GM12878 (cell line): ENCODE results near the gene LRBA. TPM values are rescaled to one million over a fixed set of nuclear protein-coding genes. Genes with fewer than 3 reads are reported as not detected.

ENCODE experiments used
- ATAC-seq: fragments of 200-7000 bp; cut with Tn5 transposase; 3 replicates; pipeline ENCODE4 v1.9.1; 2020; ENCODE audit warnings: mild to moderate bottlenecking, moderate library complexity
- BruUV-seq: library from RNA; stranded (reverse); fragments of 400-500 nt; replicated peaks from 2 replicates; lab custom pipeline; 2021; lab: Mats Ljungman, UMichigan
- CTCF ChIA-PET: fragments of 300-600 bp; sonication (Branson Sonifier 250); formaldehyde crosslinking; extraction: SDS; loops from one replicate; lab custom pipeline; 2021; ENCODE audit warnings: inconsistent platforms; lab: Yijun Ruan, JAX
- POLR2A ChIA-PET: fragments of 350-600 bp; formaldehyde crosslinking; extraction: SDS; loops from one replicate; lab custom pipeline; 2021; ENCODE audit warnings: inconsistent platforms; lab: Charles Lee
- RAD21 ChIA-PET: fragments of 300-600 bp; sonication (Branson Sonifier 250); formaldehyde crosslinking; loops from one replicate; lab custom pipeline; 2023; ENCODE audit warnings: antibody characterized with exemption; ENCODE audit not compliant: unreplicated experiment; lab: Charles Lee
- SMC1A ChIA-PET: fragments of 300-600 bp; sonication (Branson Sonifier 250); formaldehyde crosslinking; loops from one replicate; lab custom pipeline; 2023; ENCODE audit not compliant: unreplicated experiment, uncharacterized antibody; lab: Charles Lee
- DNase-seq: peaks from one replicate; pipeline ENCODE4 v3.0.0-alpha.2; 2011; ENCODE audit warnings: low read depth, low spot score
- FAIRE-seq: peaks from 3 replicates; lab custom pipeline; 2011; peaks lifted over from hg19 to GRCh38; lab: Jason Lieb, UNC
- H2AFZ ChIP-seq: 2 replicates; pipeline ENCODE4 v1.6.0; 2011; ENCODE audit warnings: low read depth, low read length, control low read depth; ENCODE audit not compliant: control insufficient read depth
- H3K27ac ChIP-seq: 2 replicates; pipeline ENCODE4 v1.5.1; 2011; ENCODE audit warnings: control low read depth; ENCODE audit not compliant: control insufficient read depth, insufficient read depth
- H3K27me3 ChIP-seq, 2 experiments: replicated peaks in 1 of 2; 2 replicates each; pipeline versions ENCODE4 v1.6.0 to v1.6.1; 2011; ENCODE audit warnings: low read length in 1 of 2; ENCODE audit not compliant: control insufficient read depth in 2 of 2, insufficient read depth in 2 of 2
- H3K36me3 ChIP-seq, 2 experiments: 2 replicates each; pipeline ENCODE4 v1.5.1; 2011; ENCODE audit warnings: low read length in 1 of 2; ENCODE audit not compliant: control insufficient read depth in 2 of 2, insufficient read depth in 2 of 2
- H3K4me1 ChIP-seq: 2 replicates; pipeline ENCODE4 v1.6.1; 2011; ENCODE audit warnings: mild to moderate bottlenecking, low read length, moderate library complexity, mixed read lengths; ENCODE audit not compliant: control insufficient read depth, insufficient read depth
- H3K4me2 ChIP-seq: 2 replicates; pipeline ENCODE4 v1.6.0; 2011; ENCODE audit warnings: control low read depth; ENCODE audit not compliant: control insufficient read depth, insufficient read depth
- H3K4me3 ChIP-seq: fragments of 200-600 bp; sonication (generic); 2 replicates; pipeline ENCODE4 v1.5.1; 2016
- H3K79me2 ChIP-seq: 2 replicates; pipeline ENCODE4 v1.6.0; 2011; ENCODE audit warnings: low read length; ENCODE audit not compliant: control insufficient read depth, insufficient read depth
- H3K9ac ChIP-seq: 2 replicates; pipeline ENCODE4 v1.8.0; 2011; ENCODE audit warnings: low read length, control low read depth, mixed read lengths; ENCODE audit not compliant: control insufficient read depth, insufficient read depth
- H3K9me3 ChIP-seq: replicated peaks from 3 replicates; pipeline ENCODE4 v1.5.1; 2011; ENCODE audit warnings: mild to moderate bottlenecking, low read length; ENCODE audit not compliant: control insufficient read depth, insufficient read depth
- H4K20me1 ChIP-seq: 2 replicates; pipeline ENCODE4 v1.6.0; 2011; ENCODE audit not compliant: control insufficient read depth, insufficient read depth
- CHD1 ChIP-seq: IDR thresholded peaks from 2 replicates; pipeline ENCODE4 v1.6.1; 2012; ENCODE audit warnings: low read depth, low read length, improper control_type of control experiment
- CREM ChIP-seq: IDR thresholded peaks from 2 replicates; pipeline ENCODE4 v1.6.1; 2014; ENCODE audit warnings: antibody characterized with exemption, low read depth
- EZH2 ChIP-seq: IDR thresholded peaks from 2 replicates; pipeline ENCODE4 v1.6.1; 2012; ENCODE audit warnings: low read depth, mild to moderate bottlenecking, control low read depth, inconsistent platforms, low read length, borderline replicate concordance; ENCODE audit not compliant: control insufficient read depth
- MTA2 ChIP-seq: fragments of 450-650 bp; IDR thresholded peaks from 2 replicates; pipeline ENCODE4 v1.6.1; 2016; ENCODE audit warnings: low read depth, mild to moderate bottlenecking, moderate library complexity
- MYC ChIP-seq: IDR thresholded peaks from 2 replicates; pipeline ENCODE4 v1.6.1; 2011; ENCODE audit warnings: mild to moderate bottlenecking, low read length, moderate library complexity, inconsistent platforms; ENCODE audit not compliant: insufficient read depth, insufficient replicate concordance, insufficient read length, severe bottlenecking
- POLR2AphosphoS2 ChIP-seq: IDR thresholded peaks from 2 replicates; pipeline ENCODE4 v1.6.1; 2011; ENCODE audit warnings: low read depth, mild to moderate bottlenecking, low read length, improper control_type of control experiment, moderate library complexity
- POLR2AphosphoS5 ChIP-seq: IDR thresholded peaks from 2 replicates; pipeline ENCODE4 v1.6.1; 2011; ENCODE audit warnings: mild to moderate bottlenecking, low read length, inconsistent platforms
- RAD51 ChIP-seq: fragments of 450-650 bp; IDR thresholded peaks from 2 replicates; pipeline ENCODE4 v1.6.1; 2016; ENCODE audit warnings: moderate library complexity, mild to moderate bottlenecking, inconsistent platforms
- RELA ChIP-seq: fragments of 450-650 bp; IDR thresholded peaks from 2 replicates; pipeline ENCODE4 v1.8.0; 2014; ENCODE audit warnings: borderline replicate concordance; ENCODE audit not compliant: partially characterized antibody
- RFX5 ChIP-seq: IDR thresholded peaks from 2 replicates; pipeline ENCODE4 v1.6.1; 2011; ENCODE audit warnings: low read depth, low read length, improper control_type of control experiment
- SREBF2 ChIP-seq: IDR thresholded peaks from 2 replicates; pipeline ENCODE4 v1.6.1; 2012; ENCODE audit warnings: mild to moderate bottlenecking, low read length
- SUPT20H ChIP-seq: IDR thresholded peaks from 2 replicates; pipeline ENCODE4 v1.6.1; 2011; ENCODE audit warnings: low read depth, mild to moderate bottlenecking, low read length, moderate library complexity, borderline replicate concordance; ENCODE audit not compliant: control insufficient read depth
- TARDBP ChIP-seq: IDR thresholded peaks from 2 replicates; pipeline ENCODE4 v1.6.1; 2016; ENCODE audit warnings: borderline replicate concordance
- ZZZ3 ChIP-seq: IDR thresholded peaks from 2 replicates; pipeline ENCODE4 v1.6.1; 2011; ENCODE audit warnings: low read depth; ENCODE audit not compliant: control insufficient read depth, insufficient read length
- WGBS: methylation state at CpG from one replicate; pipeline ENCODE4 v1.1.6; 2016; ENCODE audit warnings: low lambda C conversion rate; ENCODE audit not compliant: insufficient replicate concordance, insufficient coverage; ENCODE audit errors: missing lambda C conversion rate; 5-methylcytosine and 5-hydroxymethylcytosine counted together
- in situ Hi-C: fragments of 300-500 bp; cut with MboI; formaldehyde crosslinking; loops from 9 replicates; pipeline ENCODE4 v1.14.3; 2018; ENCODE audit warnings: mixed read lengths
- intact Hi-C: fragments of 100-400 bp; cut with micrococcal nuclease; formaldehyde crosslinking; loops from one replicate; pipeline ENCODE4 v1.14.2; 2022; ENCODE audit not compliant: unreplicated experiment
- polyA plus RNA-seq, 11 experiments: library from polyadenylated mRNA; depleted of rRNA in 4 of 11; unstranded in 6 of 11; stranded (reverse) in 5 of 11; fragments of >200 nt; fragmentation: Nextera tagmentation in 4 of 11; fragmentation: Illumina TruSeq in 1 of 11; extraction: Ambion mirVana in 4 of 11; extraction: Trizol in 1 of 11; gene quantifications; 1 replicate in 1 of 11; 2 replicates in 10 of 11; pipeline versions ENCODE4 v1.2.1 to v1.2.3, GENCODE V29; 2011 to 2016; ENCODE audit warnings: inconsistent platforms in 2 of 11, missing spikeins in 2 of 11, low read depth in 1 of 11
- total RNA-seq, 4 experiments: library from RNA; depleted of rRNA in 3 of 4; stranded (reverse); fragments of >200 nt in 3 of 4; fragmentation: Illumina TruSeq in 1 of 4; extraction: Trizol in 1 of 4; gene quantifications; 2 replicates each; pipeline versions ENCODE4 v1.2.1 to v1.2.3, GENCODE V29; 2013 to 2021
- TF ChIP-seq, protein P1 (sequence below): IDR thresholded peaks from 2 replicates; pipeline ENCODE4 v1.6.1; 2011; ENCODE audit warnings: borderline replicate concordance, low read depth, mild to moderate bottlenecking, moderate library complexity, low read length; ENCODE audit not compliant: insufficient read depth, poor library complexity, severe bottlenecking
- TF ChIP-seq, protein P2 (sequence below): fragments of 450-650 bp; IDR thresholded peaks from 2 replicates; pipeline ENCODE4 v1.6.1; 2017; ENCODE audit warnings: mild to moderate bottlenecking
- TF ChIP-seq, protein P3 (sequence below): IDR thresholded peaks from 2 replicates; pipeline ENCODE4 v1.6.1; 2011; ENCODE audit warnings: borderline replicate concordance, low read depth, mild to moderate bottlenecking, moderate library complexity, mixed read lengths, low read length; ENCODE audit not compliant: insufficient read depth; ENCODE audit errors: extremely low read length

LRBA gene
- total and polyA plus RNA-seq, 10 of the 15 experiments (the other 5 are each of a cell fraction or from before 2014, with no cell fraction given): 20.3 to 93.4 (median 55.0) TPM

DNA sequence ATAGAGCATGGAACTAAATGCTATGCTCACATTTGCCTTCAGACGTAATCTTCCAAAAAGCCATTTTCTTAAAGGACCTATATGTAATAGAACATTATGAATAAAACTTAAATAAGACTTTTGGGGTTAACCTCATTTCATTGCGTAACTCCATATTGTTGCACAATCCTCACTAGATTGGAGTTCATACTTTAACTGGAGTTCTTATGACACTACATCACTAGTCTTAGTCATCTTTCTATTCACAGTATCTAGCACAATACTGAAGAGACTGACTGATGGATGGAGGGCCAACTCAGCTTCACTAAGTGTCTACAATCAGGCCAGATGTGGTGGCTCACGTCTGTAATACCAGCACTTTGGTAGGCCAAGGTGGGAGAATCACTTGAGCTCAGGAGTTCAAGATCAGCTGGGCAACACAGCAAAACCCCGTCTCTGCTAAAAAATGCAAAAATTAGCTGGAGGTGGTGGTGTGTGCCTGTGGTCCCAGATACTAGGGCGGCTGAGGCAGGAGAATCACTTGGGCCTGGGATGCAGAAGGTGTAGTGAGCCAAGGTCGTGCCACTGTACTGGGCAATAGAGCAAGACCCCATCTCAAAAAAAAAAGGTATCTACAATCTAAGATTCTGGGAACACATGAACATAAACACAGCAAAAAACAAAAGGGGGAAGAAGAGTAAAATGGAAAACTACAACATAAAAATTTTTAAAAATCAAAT lies 513.9 kb downstream of the LRBA start:
- no peak overlapping the region for H3K27ac ChIP-seq
- no peak overlapping the region for H3K9ac ChIP-seq
- RAD21 ChIA-PET: no interaction called here
- SMC1A ChIA-PET: interaction anchor here (1.1 to 1.4 kb wide), 2 partner anchors 14 to 268 kb away, joined by 3 read pairs; no protein-coding TSS in a partner anchor
- POLR2A ChIA-PET: no interaction called here
- H3K4me2 ChIP-seq: no peak overlapping the region
- in situ Hi-C loops: no loop called here
- H3K79me2 ChIP-seq: no peaks in the 10 kb centered on the region
- no peaks in the 10 kb centered on the region for H4K20me1 ChIP-seq
- ATAC-seq (no peak), DNase-seq (no peak), FAIRE-seq (no peak)
- H3K9me3 ChIP-seq: no peaks in the 10 kb centered on the region
- no peaks in the 10 kb centered on the region for H3K36me3 ChIP-seq
- H2AFZ ChIP-seq: no peak overlapping the region
- no peaks in the 10 kb centered on the region for H3K27me3 ChIP-seq
- no peaks in the 10 kb centered on the region for H3K4me1 ChIP-seq
- intact Hi-C loops: no loop called here
- WGBS: over 99% methylated on average over 6 of the region's 6 CpGs
- no peak overlapping the region for H3K4me3 ChIP-seq
- BruUV-seq: no TSS peak
- CTCF ChIA-PET: no interaction called here
- no peak for TF ChIP-seq POLR2AphosphoS2
- TF ChIP-seq ZZZ3: no peak
- no peak for TF ChIP-seq RELA
- no peak for TF ChIP-seq RAD51
- TF ChIP-seq RFX5: no peak
- no peak for TF ChIP-seq POLR2AphosphoS5
- TF ChIP-seq MTA2: no peak
- TF ChIP-seq, protein P1, sequence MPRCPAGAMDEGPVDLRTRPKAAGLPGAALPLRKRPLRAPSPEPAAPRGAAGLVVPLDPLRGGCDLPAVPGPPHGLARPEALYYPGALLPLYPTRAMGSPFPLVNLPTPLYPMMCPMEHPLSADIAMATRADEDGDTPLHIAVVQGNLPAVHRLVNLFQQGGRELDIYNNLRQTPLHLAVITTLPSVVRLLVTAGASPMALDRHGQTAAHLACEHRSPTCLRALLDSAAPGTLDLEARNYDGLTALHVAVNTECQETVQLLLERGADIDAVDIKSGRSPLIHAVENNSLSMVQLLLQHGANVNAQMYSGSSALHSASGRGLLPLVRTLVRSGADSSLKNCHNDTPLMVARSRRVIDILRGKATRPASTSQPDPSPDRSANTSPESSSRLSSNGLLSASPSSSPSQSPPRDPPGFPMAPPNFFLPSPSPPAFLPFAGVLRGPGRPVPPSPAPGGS: no peak
- TF ChIP-seq SUPT20H: no peak
- TF ChIP-seq EZH2: no peak
- TF ChIP-seq MYC: no peak
- TF ChIP-seq, protein P2, sequence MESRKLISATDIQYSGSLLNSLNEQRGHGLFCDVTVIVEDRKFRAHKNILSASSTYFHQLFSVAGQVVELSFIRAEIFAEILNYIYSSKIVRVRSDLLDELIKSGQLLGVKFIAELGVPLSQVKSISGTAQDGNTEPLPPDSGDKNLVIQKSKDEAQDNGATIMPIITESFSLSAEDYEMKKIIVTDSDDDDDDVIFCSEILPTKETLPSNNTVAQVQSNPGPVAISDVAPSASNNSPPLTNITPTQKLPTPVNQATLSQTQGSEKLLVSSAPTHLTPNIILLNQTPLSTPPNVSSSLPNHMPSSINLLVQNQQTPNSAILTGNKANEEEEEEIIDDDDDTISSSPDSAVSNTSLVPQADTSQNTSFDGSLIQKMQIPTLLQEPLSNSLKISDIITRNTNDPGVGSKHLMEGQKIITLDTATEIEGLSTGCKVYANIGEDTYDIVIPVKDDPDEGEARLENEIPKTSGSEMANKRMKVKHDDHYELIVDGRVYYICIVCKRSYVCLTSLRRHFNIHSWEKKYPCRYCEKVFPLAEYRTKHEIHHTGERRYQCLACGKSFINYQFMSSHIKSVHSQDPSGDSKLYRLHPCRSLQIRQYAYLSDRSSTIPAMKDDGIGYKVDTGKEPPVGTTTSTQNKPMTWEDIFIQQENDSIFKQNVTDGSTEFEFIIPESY: no peak
- TF ChIP-seq TARDBP: no peak
- TF ChIP-seq CREM: no peak
- TF ChIP-seq, protein P3, sequence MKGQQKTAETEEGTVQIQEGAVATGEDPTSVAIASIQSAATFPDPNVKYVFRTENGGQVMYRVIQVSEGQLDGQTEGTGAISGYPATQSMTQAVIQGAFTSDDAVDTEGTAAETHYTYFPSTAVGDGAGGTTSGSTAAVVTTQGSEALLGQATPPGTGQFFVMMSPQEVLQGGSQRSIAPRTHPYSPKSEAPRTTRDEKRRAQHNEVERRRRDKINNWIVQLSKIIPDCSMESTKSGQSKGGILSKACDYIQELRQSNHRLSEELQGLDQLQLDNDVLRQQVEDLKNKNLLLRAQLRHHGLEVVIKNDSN: no peak
- TF ChIP-seq CHD1: no peak
- TF ChIP-seq SREBF2: no peak
